WTC11 (cell line): ENCODE measurements around the gene CD2.

Experiments used
- ATF6 ChIP-seq: sonication (generic); formaldehyde crosslinking; IDR thresholded peaks from 2 replicates; pipeline ENCODE4 v1.8.1; 2023; ENCODE audit warnings: mild to moderate bottlenecking, missing genetic modification reagents
- CTCF ChIP-seq: fragments of 200-600 bp; IDR thresholded peaks from 2 replicates; pipeline ENCODE4 v1.8.0; 2022; ENCODE audit warnings: antibody characterized with exemption
- ETV6 ChIP-seq: sonication (generic); formaldehyde crosslinking; IDR thresholded peaks from 2 replicates; pipeline ENCODE4 v1.8.1; 2022; ENCODE audit warnings: mild to moderate bottlenecking, missing genetic modification reagents
- FOXP1 ChIP-seq: sonication (generic); formaldehyde crosslinking; IDR thresholded peaks from 2 replicates; pipeline ENCODE4 v1.8.0; 2022; ENCODE audit warnings: missing genetic modification reagents, mild to moderate bottlenecking, moderate library complexity, borderline replicate concordance
- FOXP4 ChIP-seq: sonication (generic); formaldehyde crosslinking; IDR thresholded peaks from 2 replicates; pipeline ENCODE4 v1.8.0; 2022; ENCODE audit warnings: mild to moderate bottlenecking, missing genetic modification reagents
- ZNF121 ChIP-seq: sonication (generic); formaldehyde crosslinking; IDR thresholded peaks from 2 replicates; pipeline ENCODE4 v1.8.0; 2023; ENCODE audit warnings: missing genetic modification reagents

GRCh38 chr1:116806245-116806644, 52.0 kb downstream of the CD2 start:
- no peak for TF ChIP-seq ETV6
- TF ChIP-seq FOXP4 (CRISPR knock-in tag): no peak
- no peak for TF ChIP-seq CTCF
- no peak for TF ChIP-seq ATF6 (CRISPR knock-in tag)
- TF ChIP-seq FOXP1 (CRISPR knock-in tag): no peak
- TF ChIP-seq ZNF121 (CRISPR knock-in tag): no peak
